B cell (primary cell): Measurements from ENCODE around the gene NEU4.

ENCODE experiments used
- CTCF ChIP-seq: fragments of 200-600 bp; IDR thresholded peaks from one replicate; pipeline ENCODE4 v1.8.0; 2022; ENCODE audit warnings: antibody characterized with exemption, mild to moderate bottlenecking
- EZH2 ChIP-seq: IDR thresholded peaks from 2 replicates; pipeline ENCODE4 v1.6.1; 2012; ENCODE audit warnings: borderline replicate concordance, low read depth, mild to moderate bottlenecking, moderate library complexity, low read length; ENCODE audit not compliant: insufficient read depth, poor library complexity, severe bottlenecking

GRCh38 chr2:241775223-241776177 lies 33.5 kb upstream of the NEU4 start:
- TF ChIP-seq CTCF = no peak
- TF ChIP-seq EZH2 = no peak
